Epithelial cell of esophagus (primary cell): ENCODE data around the gene LRRC4C.
A peak's percentile ranks its signal among the peaks of the same experiment; 100 is the strongest.

Experiments used
- DNase-seq: peaks from one replicate; pipeline ENCODE4 v3.0.0; 2010; ENCODE audit warnings: low read depth
- H3K4me3 ChIP-seq: 2 replicates; pipeline ENCODE4 v1.5.1; 2011; ENCODE audit warnings: mild to moderate bottlenecking, low read length, control low read depth
- CTCF ChIP-seq: IDR thresholded peaks from 2 replicates; pipeline ENCODE4 v1.5.1; 2011; ENCODE audit warnings: low read depth, mild to moderate bottlenecking, low read length, control low read depth, inconsistent platforms; ENCODE audit not compliant: insufficient read depth; ENCODE audit errors: missing control alignments

Gene LRRC4C

DNA sequence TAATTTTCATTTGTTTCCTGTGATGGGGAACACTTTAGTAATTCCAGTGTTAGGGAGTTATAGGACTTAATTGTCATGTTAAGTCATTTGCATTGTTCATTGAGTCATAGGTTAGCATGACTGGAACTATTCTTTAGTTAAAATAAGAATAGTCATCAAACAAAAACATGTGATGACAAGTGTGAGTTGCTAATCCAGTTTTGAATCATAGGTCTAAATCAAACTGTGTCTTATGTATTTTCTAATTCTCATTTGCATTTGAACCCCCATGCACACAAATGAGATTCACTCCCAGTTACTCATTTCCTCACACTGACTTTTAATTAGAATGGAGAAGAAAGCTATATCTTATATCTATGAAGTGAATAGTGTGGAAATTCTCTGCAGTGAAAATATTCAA lies 405.6 kb downstream of the LRRC4C start:
- H3K4me3 ChIP-seq, result peak overlapping the region; percentile 39
- peak; percentile 1 for TF ChIP-seq CTCF
- DNase-seq, result peak; percentile 94

- peak; percentile 89 for DNase-seq
- no peak overlapping the region for H3K4me3 ChIP-seq
- no peak for TF ChIP-seq CTCF
Measured at GRCh38 chr11:41051919-41052635, 407.4 kb downstream of the LRRC4C start.

DNA sequence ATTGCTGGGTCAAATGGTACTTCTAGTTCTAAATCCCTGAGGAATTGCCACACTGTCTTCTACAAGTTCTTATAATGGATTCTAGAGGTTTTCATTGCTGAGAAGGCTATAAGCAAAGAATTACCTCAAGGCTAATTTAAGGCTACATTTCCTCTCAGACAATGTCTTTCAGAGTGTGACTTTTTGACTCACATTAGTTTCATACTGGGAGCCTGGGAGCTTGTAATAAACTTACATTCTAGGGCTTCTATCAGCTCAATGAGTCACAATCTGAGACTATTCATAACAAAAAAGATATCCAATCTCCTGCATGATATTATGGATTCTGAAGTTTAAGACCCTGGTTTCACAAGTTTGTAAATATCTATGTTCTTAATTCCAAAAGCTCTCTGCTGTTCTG lies 408.7 kb downstream of the LRRC4C start:
- no peak overlapping the region for H3K4me3 ChIP-seq
- TF ChIP-seq CTCF, result no peak
- peak; percentile 81 for DNase-seq

DNA sequence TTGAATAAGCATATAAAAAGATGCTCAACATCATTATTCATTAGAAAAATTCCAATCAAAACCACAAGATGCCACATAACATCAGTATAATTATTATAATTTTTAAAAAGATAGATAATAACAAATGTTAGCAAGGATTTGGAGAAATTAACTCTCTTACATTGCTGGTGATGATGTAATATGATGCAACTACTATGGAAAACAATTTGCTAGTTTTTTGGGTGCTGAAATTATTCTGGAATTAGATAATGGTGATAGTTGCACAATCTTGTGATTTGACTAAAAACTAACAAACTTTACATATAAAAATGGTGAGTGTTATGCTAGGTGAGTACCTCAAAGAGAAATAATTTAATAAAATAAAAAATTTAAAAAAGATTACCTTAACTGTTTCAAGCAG lies 412.2 kb downstream of the LRRC4C start:
- no peak for TF ChIP-seq CTCF
- no peak for DNase-seq
- no peak overlapping the region for H3K4me3 ChIP-seq

GRCh38 chr11:41045266-41045665 lies 414.2 kb downstream of the LRRC4C start:
- no peak for TF ChIP-seq CTCF
- no peak for DNase-seq
- no peak overlapping the region for H3K4me3 ChIP-seq

DNA sequence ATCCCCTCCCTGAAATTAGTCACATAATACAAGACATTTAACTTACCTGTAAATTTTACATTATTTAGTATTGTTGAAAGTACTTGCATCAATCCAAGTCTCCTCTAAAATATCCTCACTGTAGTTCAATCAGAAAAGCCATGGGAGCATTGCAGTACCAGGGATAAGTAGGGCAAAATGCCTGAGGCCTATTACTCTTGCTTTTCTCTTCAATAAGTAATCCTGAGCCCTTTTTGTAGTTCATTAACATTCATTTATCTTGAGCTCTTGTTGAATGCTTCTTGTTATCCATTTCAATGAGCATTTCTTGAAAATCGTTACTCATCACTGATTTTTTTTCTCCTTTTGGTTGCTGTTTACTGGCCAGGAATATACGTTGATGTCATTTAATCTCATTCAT lies 414.7 kb downstream of the LRRC4C start:
- H3K4me3 ChIP-seq, result no peak overlapping the region
- no peak for DNase-seq
- TF ChIP-seq CTCF, result no peak

DNA sequence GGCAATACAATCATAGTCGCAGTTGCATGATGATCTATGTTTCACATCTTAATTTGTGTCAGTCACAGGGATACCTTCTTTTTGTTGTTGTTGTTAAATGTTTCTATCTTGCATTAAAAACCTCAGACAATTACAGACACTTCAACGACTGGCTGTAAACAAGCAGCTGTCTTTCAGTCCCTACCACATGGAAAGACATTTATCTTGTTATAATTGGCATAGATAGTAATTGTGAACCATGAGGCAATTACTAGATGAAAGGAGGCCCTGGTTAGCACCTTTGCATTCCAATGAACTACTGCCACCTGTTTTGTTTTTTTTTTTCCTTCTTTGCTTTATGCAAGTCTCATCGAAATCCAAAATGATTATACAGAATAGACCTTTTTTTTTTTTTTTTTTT lies 416.8 kb downstream of the LRRC4C start:
- no peak for TF ChIP-seq CTCF
- no peak for DNase-seq
- no peak overlapping the region for H3K4me3 ChIP-seq
